ENCODE measurements around the gene EDN2.

EDN2 gene

DNA sequence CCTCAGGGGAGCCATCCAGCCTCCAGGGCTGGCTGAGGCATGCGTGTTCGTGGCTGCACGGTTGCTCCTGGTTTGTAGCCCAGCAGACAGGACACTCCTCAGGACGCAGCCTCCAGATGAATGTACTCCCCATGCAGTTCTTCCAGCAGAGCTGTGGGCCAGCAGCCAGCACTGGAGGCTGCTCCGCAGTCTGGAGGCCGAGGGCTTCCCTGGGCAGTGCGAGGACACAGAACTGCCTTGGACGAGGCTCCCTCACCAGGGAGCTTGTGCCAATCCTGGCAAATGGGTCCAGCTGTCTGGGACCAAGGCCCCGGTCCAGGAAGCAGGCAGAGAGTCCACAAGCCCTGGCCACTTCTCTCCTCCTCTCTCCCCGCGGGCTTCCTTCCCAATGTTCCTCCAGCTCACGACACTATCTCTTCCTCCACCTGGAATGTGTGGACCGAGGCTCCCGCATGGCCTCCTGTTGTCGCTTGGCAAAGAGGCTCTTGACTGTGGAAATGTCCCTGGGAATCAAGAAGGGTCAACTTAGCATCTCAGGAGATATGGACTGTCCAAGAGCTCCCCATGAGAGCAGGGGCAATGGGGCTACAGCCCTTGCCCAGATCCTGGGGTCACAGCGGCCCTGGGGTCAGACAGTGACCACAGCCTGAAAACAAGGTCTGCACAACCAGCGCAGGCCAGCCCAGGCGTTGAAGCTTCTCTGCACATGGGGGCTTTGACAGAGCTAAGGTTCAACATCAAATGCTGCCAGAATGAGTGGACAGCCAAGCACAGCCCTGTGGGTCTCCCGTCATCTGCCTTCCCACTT lies 5.3 kb downstream of the EDN2 start:
- no peak for DNase-seq

GRCh38 chr1:41478118-41478748 lies 6.2 kb downstream of the EDN2 start:
- Histone ChIP-seq H3K27me3 (ENCODE audit: insufficient read depth, low read depth, severe bottlenecking) (no peaks in the 10 kb centered on the region), H3K9me3 (ENCODE audit: severe bottlenecking) (no peaks in the 10 kb centered on the region), H3K27ac (no peak overlapping the region), H3K4me3 (ENCODE audit: low read depth, low read length) (no peak overlapping the region), H3K36me3 (no peaks in the 10 kb centered on the region)
- no peak for DNase-seq
- TF ChIP-seq, protein P1, sequence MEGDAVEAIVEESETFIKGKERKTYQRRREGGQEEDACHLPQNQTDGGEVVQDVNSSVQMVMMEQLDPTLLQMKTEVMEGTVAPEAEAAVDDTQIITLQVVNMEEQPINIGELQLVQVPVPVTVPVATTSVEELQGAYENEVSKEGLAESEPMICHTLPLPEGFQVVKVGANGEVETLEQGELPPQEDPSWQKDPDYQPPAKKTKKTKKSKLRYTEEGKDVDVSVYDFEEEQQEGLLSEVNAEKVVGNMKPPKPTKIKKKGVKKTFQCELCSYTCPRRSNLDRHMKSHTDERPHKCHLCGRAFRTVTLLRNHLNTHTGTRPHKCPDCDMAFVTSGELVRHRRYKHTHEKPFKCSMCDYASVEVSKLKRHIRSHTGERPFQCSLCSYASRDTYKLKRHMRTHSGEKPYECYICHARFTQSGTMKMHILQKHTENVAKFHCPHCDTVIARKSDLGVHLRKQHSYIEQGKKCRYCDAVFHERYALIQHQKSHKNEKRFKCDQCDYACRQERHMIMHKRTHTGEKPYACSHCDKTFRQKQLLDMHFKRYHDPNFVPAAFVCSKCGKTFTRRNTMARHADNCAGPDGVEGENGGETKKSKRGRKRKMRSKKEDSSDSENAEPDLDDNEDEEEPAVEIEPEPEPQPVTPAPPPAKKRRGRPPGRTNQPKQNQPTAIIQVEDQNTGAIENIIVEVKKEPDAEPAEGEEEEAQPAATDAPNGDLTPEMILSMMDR (IDR thresholded peaks at IDR 0.05; ENCODE audit: low read depth, low read length) = no peak

More for the DNA sequence above, 5.3 kb downstream of the EDN2 start:
- no peak overlapping the region for H3K4me3 ChIP-seq (ENCODE audit: low read depth, low read length)
- no peaks in the 10 kb centered on the region for H3K9me3 ChIP-seq (ENCODE audit: severe bottlenecking)
- no peak overlapping the region for H3K27ac ChIP-seq
- H3K27me3 ChIP-seq (ENCODE audit: insufficient read depth, low read depth, severe bottlenecking) = no peaks in the 10 kb centered on the region
- no peaks in the 10 kb centered on the region for H3K36me3 ChIP-seq
- TF ChIP-seq, protein P1 (IDR thresholded peaks at IDR 0.05; ENCODE audit: low read depth, low read length) = no peak

GRCh38 chr1:41476807-41477361 lies 7.6 kb downstream of the EDN2 start:
- H3K4me3 ChIP-seq (ENCODE audit: low read depth, low read length) = no peak overlapping the region
- no peaks in the 10 kb centered on the region for H3K36me3 ChIP-seq
- no peaks in the 10 kb centered on the region for H3K9me3 ChIP-seq (ENCODE audit: severe bottlenecking)
- H3K27ac ChIP-seq = no peak overlapping the region
- no peak for DNase-seq
- no peaks in the 10 kb centered on the region for H3K27me3 ChIP-seq (ENCODE audit: insufficient read depth, low read depth, severe bottlenecking)
- TF ChIP-seq, protein P1 (IDR thresholded peaks at IDR 0.05; ENCODE audit: low read depth, low read length) = no peak

DNA sequence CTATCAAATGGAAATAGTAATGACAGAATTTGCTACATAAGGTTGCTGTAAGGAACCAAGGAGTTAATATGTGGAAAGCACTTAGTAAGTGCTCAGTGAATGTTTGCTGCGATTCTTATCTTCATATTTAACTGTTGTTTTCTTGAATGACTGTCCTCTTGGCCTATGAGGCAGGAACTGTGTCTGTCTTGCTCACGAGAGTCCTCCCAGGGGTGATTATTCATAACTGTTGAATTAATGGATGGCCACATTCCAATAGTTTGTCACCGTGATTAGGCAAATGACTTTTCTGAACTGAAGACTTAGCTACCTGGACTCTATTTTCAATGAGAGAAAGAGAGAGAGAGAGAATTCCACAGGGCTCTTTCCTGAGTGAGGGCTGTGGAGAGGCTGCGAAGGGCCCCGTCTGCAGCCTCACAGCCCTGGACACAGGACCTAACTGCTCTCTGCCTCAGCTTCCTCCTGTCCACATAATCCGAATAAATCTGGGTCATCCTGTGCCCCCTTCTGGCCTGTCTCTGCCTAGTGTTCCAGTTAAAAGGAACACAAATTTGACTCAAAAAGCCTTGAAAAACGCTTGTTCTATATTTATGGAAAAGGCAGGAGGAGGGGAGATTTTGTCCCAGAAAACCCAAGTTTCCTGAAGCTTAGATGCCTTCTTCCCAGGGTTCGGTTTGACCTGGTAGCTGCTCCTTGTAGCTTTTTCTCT lies 8.5 kb downstream of the EDN2 start:
- Histone ChIP-seq H3K36me3 (no peaks in the 10 kb centered on the region), H3K9me3 (ENCODE audit: severe bottlenecking) (no peaks in the 10 kb centered on the region), H3K27me3 (ENCODE audit: insufficient read depth, low read depth, severe bottlenecking) (no peaks in the 10 kb centered on the region), H3K27ac (no peak overlapping the region; the same call in 1 of the 2 replicates), H3K4me3 (ENCODE audit: low read depth, low read length) (no peak overlapping the region)
- peak; percentile 53 for DNase-seq
- TF ChIP-seq, protein P1 (IDR thresholded peaks at IDR 0.05; ENCODE audit: low read depth, low read length) = peak; percentile 43

- no peaks in the 10 kb centered on the region for H3K9me3 ChIP-seq (ENCODE audit: severe bottlenecking)
- H3K4me3 ChIP-seq (ENCODE audit: low read depth, low read length) = no peak overlapping the region
- TF ChIP-seq, protein P1 (IDR thresholded peaks at IDR 0.05; ENCODE audit: low read depth, low read length) = no peak
- H3K27me3 ChIP-seq (ENCODE audit: insufficient read depth, low read depth, severe bottlenecking) = no peaks in the 10 kb centered on the region
- H3K27ac ChIP-seq = no peak overlapping the region
- no peaks in the 10 kb centered on the region for H3K36me3 ChIP-seq
- no peak for DNase-seq
These were observed 9.1 kb downstream of the EDN2 start for GRCh38 chr1:41475346-41475745.

Data from WERI-Rb-1 (cell line).